ENCODE measurements around the gene CCR8. TPM values are rescaled to one million over a fixed set of nuclear protein-coding genes. Genes with fewer than 3 reads are reported as not detected.

The CCR8 gene
- total and polyA plus RNA-seq, 2 experiments from 2014 or later = not detected

GRCh38 chr3:39294446-39295183, 34.9 kb upstream of the CCR8 start:
- Histone ChIP-seq H3K4me2 (no peak overlapping the region), H3K79me2 (no peaks in the 10 kb centered on the region), H4K20me1 (ENCODE audit: insufficient read depth, poor library complexity, severe bottlenecking) (no peaks in the 10 kb centered on the region), H2AFZ (no peak overlapping the region), H3K9me3 (ENCODE audit: low read depth) (no peaks in the 10 kb centered on the region), H3K27ac (no peak overlapping the region), H3K9me2 (replicated peaks; ENCODE audit: insufficient read depth) (no peaks in the 10 kb centered on the region), H3K27me3 (no peaks in the 10 kb centered on the region), H3K36me3 (replicated peaks; ENCODE audit: insufficient read depth, low read depth) (no peaks in the 10 kb centered on the region), H3K4me1 (ENCODE audit: insufficient read depth) (no peaks in the 10 kb centered on the region), H3K4me3 (no peak overlapping the region)
- no peak for TF ChIP-seq EZH2 (IDR thresholded peaks at IDR 0.05; ENCODE audit: borderline replicate concordance)
- TF ChIP-seq EZH2phosphoT487 (IDR thresholded peaks at IDR 0.05; ENCODE audit: low read depth, severe bottlenecking, unreplicated experiment) = no peak
- no peak for TF ChIP-seq CTCF (IDR thresholded peaks at IDR 0.05; ENCODE audit: poor library complexity)
- 84% methylated on average over 10 of the region's 10 CpGs for WGBS (ENCODE audit: low lambda C conversion rate, missing lambda C conversion rate)
- no peak for DNase-seq (ENCODE audit: low spot score)

GRCh38 chr3:39295184-39295775, 34.2 kb upstream of the CCR8 start:
- Histone ChIP-seq H3K36me3 (replicated peaks; ENCODE audit: insufficient read depth, low read depth) (no peaks in the 10 kb centered on the region), H4K20me1 (ENCODE audit: insufficient read depth, poor library complexity, severe bottlenecking) (no peaks in the 10 kb centered on the region), H2AFZ (no peak overlapping the region), H3K4me3 (no peak overlapping the region), H3K27ac (no peak overlapping the region), H3K9me3 (ENCODE audit: low read depth) (peaks cover 5% of the 10 kb centered on the region), H3K4me1 (ENCODE audit: insufficient read depth) (no peaks in the 10 kb centered on the region), H3K4me2 (no peak overlapping the region), H3K27me3 (no peaks in the 10 kb centered on the region), H3K9me2 (replicated peaks; ENCODE audit: insufficient read depth) (no peaks in the 10 kb centered on the region), H3K79me2 (no peaks in the 10 kb centered on the region)
- DNase-seq (ENCODE audit: low spot score) = no peak
- 93% methylated on average over 5 of the region's 5 CpGs for WGBS (ENCODE audit: low lambda C conversion rate, missing lambda C conversion rate)
- TF ChIP-seq EZH2 (IDR thresholded peaks at IDR 0.05; ENCODE audit: borderline replicate concordance) (no peak), CTCF (IDR thresholded peaks at IDR 0.05; ENCODE audit: poor library complexity) (no peak), EZH2phosphoT487 (IDR thresholded peaks at IDR 0.05; ENCODE audit: low read depth, severe bottlenecking, unreplicated experiment) (no peak)

- DNase-seq (ENCODE audit: low spot score) = no peak
- Histone ChIP-seq H3K36me3 (replicated peaks; ENCODE audit: insufficient read depth, low read depth) (no peaks in the 10 kb centered on the region), H3K9me2 (replicated peaks; ENCODE audit: insufficient read depth) (no peaks in the 10 kb centered on the region), H3K4me1 (ENCODE audit: insufficient read depth) (no peaks in the 10 kb centered on the region), H3K27ac (no peak overlapping the region), H3K4me3 (no peak overlapping the region), H3K79me2 (no peaks in the 10 kb centered on the region), H3K27me3 (no peaks in the 10 kb centered on the region), H3K9me3 (ENCODE audit: low read depth) (peaks cover 5% of the 10 kb centered on the region), H3K4me2 (no peak overlapping the region), H2AFZ (no peak overlapping the region), H4K20me1 (ENCODE audit: insufficient read depth, poor library complexity, severe bottlenecking) (no peaks in the 10 kb centered on the region)
- WGBS (ENCODE audit: low lambda C conversion rate, missing lambda C conversion rate) = 92% methylated on average over 4 of the region's 4 CpGs
- TF ChIP-seq EZH2phosphoT487 (IDR thresholded peaks at IDR 0.05; ENCODE audit: low read depth, severe bottlenecking, unreplicated experiment) (no peak), EZH2 (IDR thresholded peaks at IDR 0.05; ENCODE audit: borderline replicate concordance) (no peak), CTCF (IDR thresholded peaks at IDR 0.05; ENCODE audit: poor library complexity) (no peak)
Observed at GRCh38 chr3:39296197-39297077, 33.1 kb upstream of the CCR8 start.
